ENCODE data around the gene GMPR. TPM values are rescaled to one million over a fixed set of nuclear protein-coding genes. Genes with fewer than 3 reads are reported as not detected.

Gene GMPR
- total RNA-seq, 4 donors from 2014 or later, result 0.53 to 6.3 (median 1.6) TPM

DNA sequence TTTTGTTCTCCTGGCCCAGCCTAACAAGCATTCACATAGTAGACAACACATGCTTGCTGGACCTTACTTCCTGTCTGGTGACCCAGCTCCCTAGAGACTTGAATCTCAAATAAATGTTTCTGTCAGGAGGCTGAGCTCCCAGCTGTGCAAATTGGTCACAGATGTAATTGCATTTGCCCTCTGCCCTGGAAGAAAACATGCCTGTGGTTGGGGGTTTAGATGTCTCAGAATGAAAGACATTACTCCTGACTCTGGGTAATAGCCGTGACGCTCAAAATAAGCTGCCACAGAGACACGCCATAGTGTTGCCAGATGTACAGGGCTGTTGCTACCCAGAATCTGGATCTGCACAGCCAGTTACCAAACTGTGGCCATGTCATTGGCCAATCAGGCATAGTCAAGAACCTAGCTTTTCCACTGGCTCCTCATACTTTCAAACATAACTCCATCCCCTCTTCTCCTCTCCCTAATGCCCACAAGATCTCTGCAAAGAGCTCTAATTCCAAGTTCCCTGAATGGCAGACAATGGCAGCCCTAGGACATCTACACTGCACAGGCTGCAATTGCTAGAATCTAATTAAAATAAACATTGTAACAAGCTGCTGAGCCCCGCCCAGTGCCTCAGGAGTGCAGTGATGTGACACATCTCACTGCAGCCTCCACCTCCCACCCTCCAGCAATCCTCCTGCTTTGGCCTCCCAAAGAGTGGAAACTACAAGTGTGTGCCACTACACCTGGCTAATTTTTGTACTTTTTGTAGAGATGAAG lies 32.8 kb upstream of the GMPR start:
- no peak for DNase-seq
- Histone ChIP-seq H3K4me3 (no peak overlapping the region), H3K27ac (peak overlapping the region in 1 of 4 donors; percentile 14), H3K36me3 (no peaks in the 10 kb centered on the region), H3K27me3 (peaks cover 0 to 34% (median 0%) of the 10 kb centered on the region in 4 donors), H3K9me3 (no peaks in the 10 kb centered on the region), H3K4me1 (peaks cover 0 to 4% (median 0%) of the 10 kb centered on the region in 3 donors)
- intact Hi-C loops (cut with DNase I), result no loop called here
- 76 to 91% methylated on average over 4 of the region's 4 CpGs for WGBS, 2 donors
- TF ChIP-seq POLR2A (IDR thresholded peaks at IDR 0.05), result no peak
- TF ChIP-seq, protein P1, sequence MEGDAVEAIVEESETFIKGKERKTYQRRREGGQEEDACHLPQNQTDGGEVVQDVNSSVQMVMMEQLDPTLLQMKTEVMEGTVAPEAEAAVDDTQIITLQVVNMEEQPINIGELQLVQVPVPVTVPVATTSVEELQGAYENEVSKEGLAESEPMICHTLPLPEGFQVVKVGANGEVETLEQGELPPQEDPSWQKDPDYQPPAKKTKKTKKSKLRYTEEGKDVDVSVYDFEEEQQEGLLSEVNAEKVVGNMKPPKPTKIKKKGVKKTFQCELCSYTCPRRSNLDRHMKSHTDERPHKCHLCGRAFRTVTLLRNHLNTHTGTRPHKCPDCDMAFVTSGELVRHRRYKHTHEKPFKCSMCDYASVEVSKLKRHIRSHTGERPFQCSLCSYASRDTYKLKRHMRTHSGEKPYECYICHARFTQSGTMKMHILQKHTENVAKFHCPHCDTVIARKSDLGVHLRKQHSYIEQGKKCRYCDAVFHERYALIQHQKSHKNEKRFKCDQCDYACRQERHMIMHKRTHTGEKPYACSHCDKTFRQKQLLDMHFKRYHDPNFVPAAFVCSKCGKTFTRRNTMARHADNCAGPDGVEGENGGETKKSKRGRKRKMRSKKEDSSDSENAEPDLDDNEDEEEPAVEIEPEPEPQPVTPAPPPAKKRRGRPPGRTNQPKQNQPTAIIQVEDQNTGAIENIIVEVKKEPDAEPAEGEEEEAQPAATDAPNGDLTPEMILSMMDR (IDR thresholded peaks at IDR 0.05), result no peak

DNA sequence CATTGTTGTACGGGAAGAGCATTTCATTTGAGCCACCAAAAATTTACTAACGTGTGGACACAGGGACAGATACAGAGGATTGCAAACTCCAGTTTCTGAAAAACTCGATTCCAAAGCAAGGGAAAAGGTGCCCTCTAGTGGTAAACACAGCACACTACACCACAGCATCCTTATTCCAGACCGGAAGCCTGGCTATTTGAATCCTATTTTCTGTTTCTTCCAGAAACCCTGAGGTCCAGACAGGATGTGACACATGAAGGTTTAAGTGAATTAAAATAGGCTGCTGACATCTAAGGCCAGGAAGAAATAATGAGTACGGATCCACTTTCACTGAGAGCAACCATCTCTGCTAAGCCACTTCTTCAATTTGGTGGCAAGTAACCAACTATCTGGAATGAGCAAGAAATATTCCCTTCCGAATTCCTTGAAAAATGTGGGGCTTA lies 31.8 kb upstream of the GMPR start:
- no peaks in the 10 kb centered on the region for H3K36me3 ChIP-seq
- H3K4me3 ChIP-seq, result no peak overlapping the region
- no peaks in the 10 kb centered on the region for H3K9me3 ChIP-seq
- H3K4me1 ChIP-seq, result no peaks in the 10 kb centered on the region
- intact Hi-C loops (cut with DNase I), result no loop called here
- no peak overlapping the region for H3K27ac ChIP-seq
- TF ChIP-seq POLR2A (IDR thresholded peaks at IDR 0.05), result no peak
- TF ChIP-seq, protein P1 (IDR thresholded peaks at IDR 0.05), result peak; percentile 89 to 98 (median 95)
- 2% methylated on average over 4 to 6 of the region's 6 CpGs for WGBS, 2 donors
- no peak for DNase-seq
- H3K27me3 ChIP-seq, result peaks cover 0 to 44% (median 0%) of the 10 kb centered on the region in 4 donors

DNA sequence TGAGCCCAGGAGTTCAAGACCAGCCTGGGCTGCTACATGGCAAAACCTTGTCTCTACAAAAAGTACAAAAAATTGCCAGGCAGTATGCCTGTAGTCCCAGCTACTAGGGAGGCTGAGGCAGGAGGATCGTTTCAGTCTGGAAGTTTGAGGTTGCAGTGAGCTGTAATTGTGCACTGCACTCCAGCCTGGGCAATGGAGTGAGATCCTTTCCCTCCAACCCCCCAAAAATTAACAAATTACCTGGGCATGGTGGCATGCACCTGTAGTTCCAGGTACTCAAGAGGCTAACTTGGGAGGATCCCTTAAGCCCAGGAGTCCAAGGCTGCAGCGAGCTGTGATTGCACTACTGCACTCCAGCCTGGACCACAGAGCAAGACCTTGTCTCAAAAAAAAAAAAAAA lies 29.4 kb upstream of the GMPR start:
- intact Hi-C loops (cut with DNase I), result no loop called here
- 66 to 74% methylated on average over 2 of the region's 2 CpGs for WGBS, 2 donors
- H3K27me3 ChIP-seq, result peaks cover 0 to 54% (median 0%) of the 10 kb centered on the region in 4 donors
- no peak for DNase-seq
- H3K9me3 ChIP-seq, result no peaks in the 10 kb centered on the region
- no peak overlapping the region for H3K27ac ChIP-seq
- TF ChIP-seq POLR2A (IDR thresholded peaks at IDR 0.05), result no peak
- TF ChIP-seq, protein P1 (IDR thresholded peaks at IDR 0.05), result no peak
- H3K4me3 ChIP-seq, result no peak overlapping the region
- H3K36me3 ChIP-seq, result no peaks in the 10 kb centered on the region
- H3K4me1 ChIP-seq, result no peaks in the 10 kb centered on the region

DNA sequence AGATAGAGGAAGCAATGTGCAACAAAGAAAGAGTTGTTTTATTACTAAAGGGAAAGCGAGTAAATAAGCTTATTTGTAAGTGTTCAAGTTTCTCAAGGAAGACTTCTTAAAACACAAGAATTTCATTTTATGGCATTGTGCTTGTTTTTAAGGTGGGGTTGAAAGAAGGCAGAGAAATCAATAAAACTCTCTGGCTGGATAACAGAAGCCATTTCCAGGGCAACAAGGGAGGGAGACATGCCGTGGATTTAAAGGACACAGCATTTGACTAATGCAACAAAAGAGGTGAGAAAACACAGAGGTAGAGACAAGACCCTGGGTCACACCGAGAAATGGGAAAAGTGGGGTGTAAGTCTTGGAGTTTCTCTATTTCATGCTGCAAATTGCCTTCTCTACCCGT lies 28.8 kb upstream of the GMPR start:
- H3K9me3 ChIP-seq, result no peaks in the 10 kb centered on the region
- no peaks in the 10 kb centered on the region for H3K4me1 ChIP-seq
- no peak for DNase-seq
- intact Hi-C loops (cut with DNase I), result no loop called here
- no peak overlapping the region for H3K4me3 ChIP-seq
- no peak for TF ChIP-seq POLR2A (IDR thresholded peaks at IDR 0.05)
- TF ChIP-seq, protein P1 (IDR thresholded peaks at IDR 0.05), result no peak
- no peak overlapping the region for H3K27ac ChIP-seq
- no peaks in the 10 kb centered on the region for H3K36me3 ChIP-seq
- 52 to 66% methylated on average over 4 of the region's 4 CpGs for WGBS, 2 donors
- H3K27me3 ChIP-seq, result peaks cover 0 to 60% (median 0%) of the 10 kb centered on the region in 4 donors

DNA sequence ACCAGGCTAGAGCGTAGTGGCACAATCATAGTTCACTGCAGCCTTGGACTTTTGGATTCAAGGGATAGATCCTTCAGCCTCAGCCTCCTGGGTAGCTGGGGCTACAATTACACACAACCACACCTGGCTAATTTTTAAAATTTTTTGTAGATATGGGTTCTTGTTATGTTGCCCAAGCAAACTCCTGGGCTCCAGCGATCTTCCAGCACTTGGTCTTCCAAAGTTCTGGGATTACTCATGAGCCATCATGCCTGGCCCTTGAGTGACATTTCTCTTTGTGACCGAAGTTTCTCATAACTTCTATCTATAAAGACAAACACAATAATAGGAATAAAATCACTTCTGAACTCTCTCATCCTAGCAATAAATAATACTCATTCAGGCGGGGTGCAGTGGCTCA lies 26.1 kb upstream of the GMPR start:
- intact Hi-C loops (cut with DNase I), result no loop called here
- H3K36me3 ChIP-seq, result no peaks in the 10 kb centered on the region
- WGBS, 2 donors, result 86 to 93% methylated on average over 4 of the region's 4 CpGs
- H3K9me3 ChIP-seq, result no peaks in the 10 kb centered on the region
- no peak overlapping the region for H3K27ac ChIP-seq
- H3K27me3 ChIP-seq, result peaks cover 0 to 76% (median 0%) of the 10 kb centered on the region in 4 donors
- H3K4me1 ChIP-seq, result peaks cover 0 to 12% (median 7%) of the 10 kb centered on the region in 3 donors
- TF ChIP-seq POLR2A (IDR thresholded peaks at IDR 0.05), result no peak
- TF ChIP-seq, protein P1 (IDR thresholded peaks at IDR 0.05), result no peak
- DNase-seq, result no peak
- H3K4me3 ChIP-seq, result no peak overlapping the region

All from esophagus squamous epithelium (tissue), 5 donors.